ENCODE measurements around the gene GPR137.
A peak's percentile ranks its signal among the peaks of the same experiment; 100 is the strongest.
"Not testable (repeated sequence)": the region's sequence is repeated elsewhere in the genome, so short reads cannot be mapped to it uniquely, and the experiment has no call there.

Gene GPR137

DNA sequence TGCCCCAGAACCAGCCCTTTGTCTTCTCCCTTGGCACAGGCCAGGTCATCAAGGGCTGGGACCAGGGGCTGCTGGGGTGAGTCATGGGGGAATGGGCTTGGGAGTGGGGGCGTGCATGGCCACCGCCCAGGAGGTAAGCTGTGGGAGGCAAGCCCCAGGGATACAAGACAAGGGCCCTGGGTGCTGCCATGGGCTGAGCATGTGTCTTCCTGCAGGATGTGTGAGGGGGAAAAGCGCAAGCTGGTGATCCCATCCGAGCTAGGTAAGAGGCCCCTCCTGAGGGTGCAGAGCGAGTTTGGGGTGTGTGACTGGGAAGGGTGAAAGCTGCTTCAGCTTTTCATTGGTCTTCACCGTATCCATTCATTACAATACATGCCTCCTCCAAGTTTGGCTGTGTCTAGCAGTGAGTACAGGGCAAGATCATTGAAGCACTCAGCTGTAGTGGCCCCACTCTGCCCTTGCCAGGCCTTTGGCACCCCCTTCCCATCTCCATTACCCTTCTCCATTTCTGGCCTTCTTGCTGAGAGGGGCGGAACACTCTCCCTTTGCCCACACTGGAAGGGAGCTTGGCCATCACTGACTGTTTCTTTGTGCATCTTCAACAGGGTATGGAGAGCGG is 42.3 kb upstream of the GPR137 start:
- peaks cover 0 to 23% (median 20%) of the 10 kb centered on the region in 5 donors for H3K36me3 ChIP-seq (ENCODE audit: control insufficient read depth in 5 of 5, insufficient read depth in 5 of 5, low read length in 5 of 5)
- H3K9ac ChIP-seq (ENCODE audit: low read length in 5 of 5): peak overlapping the region in 1 of 5 donors; percentile 39

DNA sequence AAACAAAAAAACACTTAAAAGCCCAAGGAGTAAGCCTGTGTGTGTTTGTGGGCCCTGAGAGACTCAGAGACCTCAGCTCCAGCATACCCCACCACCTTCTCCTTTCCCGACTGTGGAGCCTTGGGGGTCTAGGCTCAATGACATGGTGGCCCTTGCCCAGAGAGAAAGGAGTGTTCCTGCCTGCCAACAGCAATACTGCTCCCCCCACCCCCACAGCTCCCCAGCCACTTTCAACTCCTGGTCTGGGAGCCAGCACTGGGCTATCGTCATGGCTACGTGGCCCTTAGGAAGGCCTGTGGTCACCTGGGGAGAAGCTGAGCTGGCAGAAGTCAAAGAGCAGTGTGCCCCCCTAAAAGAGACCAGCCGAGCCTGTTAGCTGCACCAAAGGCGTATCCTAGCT is 41.5 kb upstream of the GPR137 start:
- H3K9me3 ChIP-seq (ENCODE audit: control insufficient read depth in 5 of 5, low read length in 5 of 5): no peaks in the 10 kb centered on the region
- peaks cover 0 to 16% (median 12%) of the 10 kb centered on the region in 5 donors for H3K36me3 ChIP-seq (ENCODE audit: control insufficient read depth in 5 of 5, insufficient read depth in 5 of 5, low read length in 5 of 5)
- H3K9ac ChIP-seq (ENCODE audit: low read length in 5 of 5): no peak overlapping the region
- no peak overlapping the region for H3K4me3 ChIP-seq (ENCODE audit: low read depth in 1 of 5, low read length in 5 of 5)
- H3K27me3 ChIP-seq (ENCODE audit: control insufficient read depth in 5 of 5, insufficient read depth in 4 of 5, low read length in 5 of 5): peaks cover 0 to 7% (median 0%) of the 10 kb centered on the region in 5 donors
- H3K4me1 ChIP-seq (ENCODE audit: control insufficient read depth in 5 of 5, insufficient read depth in 5 of 5, low read length in 5 of 5): peaks cover 10 to 70% (median 53%) of the 10 kb centered on the region in 5 donors
- H3K27ac ChIP-seq (ENCODE audit: low read depth, low read length): peak overlapping the region; percentile 54

More for the DNA sequence above, 42.3 kb upstream of the GPR137 start:
- H3K27me3 ChIP-seq (ENCODE audit: control insufficient read depth in 5 of 5, insufficient read depth in 4 of 5, low read length in 5 of 5): peaks cover 0 to 7% (median 0%) of the 10 kb centered on the region in 5 donors
- H3K27ac ChIP-seq (ENCODE audit: low read depth, low read length): peak overlapping the region; percentile 54
- no peaks in the 10 kb centered on the region for H3K9me3 ChIP-seq (ENCODE audit: control insufficient read depth in 5 of 5, low read length in 5 of 5)
- H3K4me1 ChIP-seq (ENCODE audit: control insufficient read depth in 5 of 5, insufficient read depth in 5 of 5, low read length in 5 of 5): peaks cover 10 to 70% (median 53%) of the 10 kb centered on the region in 5 donors
- H3K4me3 ChIP-seq (ENCODE audit: low read depth in 1 of 5, low read length in 5 of 5): no peak overlapping the region

DNA sequence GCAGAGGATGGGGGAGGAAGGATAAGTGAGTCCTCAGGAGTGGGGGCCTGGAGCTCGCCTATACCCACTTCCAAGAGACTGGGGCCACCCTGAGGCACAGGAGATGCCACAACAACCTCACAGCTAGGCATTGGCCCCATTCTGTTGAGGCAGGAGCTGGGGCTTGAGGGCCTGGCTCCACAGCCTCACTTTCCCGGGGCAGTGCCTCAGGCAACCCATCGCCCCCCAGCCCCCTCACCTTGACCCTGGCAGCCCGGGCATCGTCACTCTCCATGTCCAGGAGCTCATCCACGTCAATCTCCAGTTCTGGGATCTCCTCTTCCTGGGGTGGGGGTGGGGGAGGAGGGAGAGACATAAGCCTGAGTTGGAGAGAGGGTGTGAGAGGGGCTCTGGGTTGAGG is 40.7 kb upstream of the GPR137 start:
- Histone ChIP-seq H3K9me3 (ENCODE audit: control insufficient read depth in 5 of 5, low read length in 5 of 5) (no peaks in the 10 kb centered on the region), H3K27ac (ENCODE audit: low read depth, low read length) (peak overlapping the region; percentile 89), H3K9ac (ENCODE audit: low read length in 5 of 5) (peak overlapping the region in 4 of 5 donors; percentile 51 to 75 (median 57)), H3K36me3 (ENCODE audit: control insufficient read depth in 5 of 5, insufficient read depth in 5 of 5, low read length in 5 of 5) (peaks cover 0 to 15% (median 11%) of the 10 kb centered on the region in 5 donors), H3K27me3 (ENCODE audit: control insufficient read depth in 5 of 5, insufficient read depth in 4 of 5, low read length in 5 of 5) (peaks cover 0 to 7% (median 0%) of the 10 kb centered on the region in 5 donors), H3K4me1 (ENCODE audit: control insufficient read depth in 5 of 5, insufficient read depth in 5 of 5, low read length in 5 of 5) (peaks cover 10 to 65% (median 53%) of the 10 kb centered on the region in 5 donors), H3K4me3 (ENCODE audit: low read depth in 1 of 5, low read length in 5 of 5) (peak overlapping the region; percentile 35 to 73 (median 68))

DNA sequence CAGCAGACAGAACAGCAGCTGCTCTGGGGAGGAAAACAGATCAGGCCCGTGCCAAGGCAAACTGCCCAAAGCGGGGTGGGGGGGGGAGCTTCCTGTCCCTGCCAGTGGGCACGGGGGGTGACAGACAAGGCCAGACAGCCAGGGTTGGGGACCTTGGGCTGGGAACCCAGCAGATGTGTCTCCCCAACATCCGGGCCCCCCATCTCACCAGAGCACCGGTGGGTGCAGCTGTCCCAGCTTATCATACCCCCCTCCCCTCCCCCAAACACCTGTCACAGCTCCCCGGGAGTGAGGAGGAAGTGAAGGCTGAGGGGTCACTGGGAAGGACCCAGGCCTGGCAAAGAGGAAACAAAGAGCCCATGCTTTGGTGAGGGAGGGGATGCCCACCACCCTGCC is 40.2 kb upstream of the GPR137 start:
- Histone ChIP-seq H3K9me3 (ENCODE audit: control insufficient read depth in 5 of 5, low read length in 5 of 5) (no peaks in the 10 kb centered on the region), H3K36me3 (ENCODE audit: control insufficient read depth in 5 of 5, insufficient read depth in 5 of 5, low read length in 5 of 5) (peaks cover 0 to 15% (median 11%) of the 10 kb centered on the region in 5 donors), H3K27ac (ENCODE audit: low read depth, low read length) (peak overlapping the region; percentile 89), H3K9ac (ENCODE audit: low read length in 5 of 5) (peak overlapping the region in 3 of 5 donors; percentile 54 to 75 (median 60)), H3K4me3 (ENCODE audit: low read depth in 1 of 5, low read length in 5 of 5) (peak overlapping the region; percentile 56 to 73 (median 68)), H3K4me1 (ENCODE audit: control insufficient read depth in 5 of 5, insufficient read depth in 5 of 5, low read length in 5 of 5) (peaks cover 8 to 60% (median 50%) of the 10 kb centered on the region in 5 donors), H3K27me3 (ENCODE audit: control insufficient read depth in 5 of 5, insufficient read depth in 4 of 5, low read length in 5 of 5) (peaks cover 0 to 7% (median 0%) of the 10 kb centered on the region in 5 donors)

DNA sequence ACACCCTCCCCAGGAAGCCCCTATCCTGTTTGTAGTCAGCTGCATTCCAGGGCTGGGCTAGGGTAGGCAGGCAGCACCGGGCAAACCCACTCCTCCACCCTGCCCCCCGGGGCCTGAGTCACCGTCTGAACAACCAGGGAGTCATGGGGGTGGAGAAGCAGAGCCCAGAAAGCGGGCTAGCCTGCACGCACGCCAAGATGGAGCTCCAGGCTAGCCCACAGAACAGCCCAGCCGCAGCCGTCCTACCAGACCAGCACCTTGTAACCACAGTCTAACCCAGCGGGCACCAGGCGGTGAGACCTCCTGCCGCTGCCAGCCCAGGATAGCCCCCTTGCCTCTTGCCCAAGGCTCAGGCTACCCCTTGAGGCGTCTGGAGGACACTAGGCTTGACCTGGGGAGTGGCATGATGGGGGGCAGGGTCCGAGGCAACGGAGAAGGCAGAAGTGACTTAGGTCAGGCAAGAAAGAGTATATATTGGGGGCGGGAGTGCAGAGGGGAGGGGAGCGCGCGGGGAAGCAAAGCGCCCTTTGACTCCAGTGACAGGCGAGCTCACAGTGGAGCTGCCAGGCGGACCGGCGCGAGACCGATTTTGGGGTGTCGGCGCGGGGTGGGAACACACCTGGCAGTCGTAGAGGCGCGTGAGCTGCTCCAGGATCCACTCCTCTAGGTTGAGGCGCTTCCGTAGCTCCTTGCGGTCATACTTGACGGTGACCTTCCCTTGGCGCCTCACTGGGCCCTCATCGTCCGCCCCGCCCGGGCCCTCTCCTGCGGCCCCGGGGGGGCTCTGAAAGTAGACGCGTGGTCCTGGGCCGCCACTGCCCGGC is 39.6 kb upstream of the GPR137 start:
- Histone ChIP-seq H3K9me3 (ENCODE audit: control insufficient read depth in 5 of 5, low read length in 5 of 5) (no peaks in the 10 kb centered on the region), H3K9ac (ENCODE audit: low read length in 5 of 5) (peak overlapping the region in 4 of 5 donors; percentile 54 to 75 (median 62)), H3K27ac (ENCODE audit: low read depth, low read length) (peak overlapping the region; percentile 89), H3K36me3 (ENCODE audit: control insufficient read depth in 5 of 5, insufficient read depth in 5 of 5, low read length in 5 of 5) (peaks cover 0 to 14% (median 11%) of the 10 kb centered on the region in 5 donors), H3K27me3 (ENCODE audit: control insufficient read depth in 5 of 5, insufficient read depth in 4 of 5, low read length in 5 of 5) (peaks cover 0 to 2% (median 0%) of the 10 kb centered on the region in 5 donors), H3K4me1 (ENCODE audit: control insufficient read depth in 5 of 5, insufficient read depth in 5 of 5, low read length in 5 of 5) (peaks cover 2 to 63% (median 54%) of the 10 kb centered on the region in 5 donors), H3K4me3 (ENCODE audit: low read depth in 1 of 5, low read length in 5 of 5) (peak overlapping the region; percentile 63 to 73 (median 72))

DNA sequence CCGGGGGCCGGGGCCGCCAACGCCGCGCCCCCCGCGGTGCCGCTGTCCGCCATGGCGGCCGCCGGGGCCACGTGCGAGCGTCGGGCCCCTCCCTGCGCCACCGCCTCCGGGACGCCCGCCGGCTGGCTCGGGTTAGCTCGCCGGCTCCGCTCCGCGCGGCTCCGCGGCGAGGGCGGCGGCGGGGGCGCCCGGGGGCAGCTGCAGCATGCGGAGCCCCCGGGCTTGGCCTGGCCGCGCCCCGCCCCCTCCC is 39.1 kb upstream of the GPR137 start:
- peak overlapping the region in 1 of 5 donors; percentile 60 for H3K9ac ChIP-seq (ENCODE audit: low read length in 5 of 5)
- H3K9me3 ChIP-seq (ENCODE audit: control insufficient read depth in 5 of 5, low read length in 5 of 5); H3K27me3 ChIP-seq (ENCODE audit: control insufficient read depth in 5 of 5, insufficient read depth in 4 of 5, low read length in 5 of 5); H3K27ac ChIP-seq (ENCODE audit: low read depth, low read length): not testable (repeated sequence)
- peak overlapping the region in 2 of 5 donors; percentile 68 to 73 for H3K4me3 ChIP-seq (ENCODE audit: low read depth in 1 of 5, low read length in 5 of 5)
- peaks cover 2 to 65% (median 54%) of the 10 kb centered on the region in 5 donors for H3K4me1 ChIP-seq (ENCODE audit: control insufficient read depth in 5 of 5, insufficient read depth in 5 of 5, low read length in 5 of 5)
- H3K36me3 ChIP-seq (ENCODE audit: control insufficient read depth in 5 of 5, insufficient read depth in 5 of 5, low read length in 5 of 5): peaks cover 0 to 14% (median 11%) of the 10 kb centered on the region in 5 donors

DNA sequence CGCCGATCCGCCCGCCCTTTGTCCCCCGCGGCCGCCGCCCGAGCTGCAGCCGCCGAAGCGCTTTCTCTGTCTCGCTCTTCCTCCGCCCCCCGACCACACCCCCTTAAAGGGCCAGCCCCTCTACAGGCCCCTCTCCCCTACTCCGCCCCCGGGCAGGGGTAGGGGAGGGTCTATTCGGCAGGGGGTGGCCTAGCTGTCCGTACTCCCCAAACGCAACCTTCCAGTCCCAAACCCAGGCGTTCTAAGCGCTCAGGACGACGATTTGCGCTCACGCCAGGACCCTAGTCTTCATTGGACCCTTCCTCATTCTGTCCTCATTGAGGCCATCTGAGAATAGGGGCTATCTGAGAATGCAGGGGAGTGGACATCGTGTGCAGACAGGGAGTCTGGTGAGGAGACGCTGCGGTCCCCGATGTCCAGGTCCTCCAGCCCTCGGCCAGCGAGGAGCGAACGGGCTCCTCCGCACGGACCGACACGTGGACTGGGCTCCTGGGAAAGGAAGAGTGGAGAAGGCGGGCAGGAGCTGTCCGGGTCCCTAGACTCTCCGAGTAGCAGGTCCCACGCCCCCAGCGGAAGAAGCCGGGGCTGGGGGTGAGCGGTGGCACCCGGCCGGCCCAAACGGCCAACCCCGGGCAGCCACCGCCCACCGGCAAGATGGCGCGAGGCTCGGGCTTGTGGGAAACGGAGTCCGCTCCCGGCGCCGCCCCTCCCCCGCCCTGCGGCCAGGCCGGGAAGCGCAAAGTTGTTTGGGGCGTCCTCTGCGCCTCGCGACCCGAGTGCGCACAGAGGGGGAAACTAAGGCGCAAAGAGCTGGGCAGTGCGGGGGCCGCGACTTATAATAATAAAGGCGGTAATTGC is 38.5 kb upstream of the GPR137 start, which contains the start of gene PPP1R14B:
Gene PPP1R14B, minus strand, starts transcription at position 73 of the 858 bp plus-strand sequence. CDS start 270 bp downstream, outside the sequence.
- H3K9ac ChIP-seq (ENCODE audit: low read length in 5 of 5): peak within 1 kb of the TSS; percentile 65 to 91 (median 82)
- H3K27ac ChIP-seq (ENCODE audit: low read depth, low read length): peak within 1 kb of the TSS; percentile 94
- H3K4me3 ChIP-seq (ENCODE audit: low read depth in 1 of 5, low read length in 5 of 5): peak within 1 kb of the TSS; percentile 76 to 92 (median 83)
- H3K9me3 ChIP-seq (ENCODE audit: control insufficient read depth in 5 of 5, low read length in 5 of 5): no peaks in the 10 kb centered on the region
- H3K27me3 ChIP-seq (ENCODE audit: control insufficient read depth in 5 of 5, insufficient read depth in 4 of 5, low read length in 5 of 5): no peaks in the 10 kb centered on the region
- peaks cover 0 to 14% (median 11%) of the 10 kb centered on the region in 5 donors for H3K36me3 ChIP-seq (ENCODE audit: control insufficient read depth in 5 of 5, insufficient read depth in 5 of 5, low read length in 5 of 5)
- H3K4me1 ChIP-seq (ENCODE audit: control insufficient read depth in 5 of 5, insufficient read depth in 5 of 5, low read length in 5 of 5): peaks cover 2 to 65% (median 54%) of the 10 kb centered on the region in 5 donors

DNA sequence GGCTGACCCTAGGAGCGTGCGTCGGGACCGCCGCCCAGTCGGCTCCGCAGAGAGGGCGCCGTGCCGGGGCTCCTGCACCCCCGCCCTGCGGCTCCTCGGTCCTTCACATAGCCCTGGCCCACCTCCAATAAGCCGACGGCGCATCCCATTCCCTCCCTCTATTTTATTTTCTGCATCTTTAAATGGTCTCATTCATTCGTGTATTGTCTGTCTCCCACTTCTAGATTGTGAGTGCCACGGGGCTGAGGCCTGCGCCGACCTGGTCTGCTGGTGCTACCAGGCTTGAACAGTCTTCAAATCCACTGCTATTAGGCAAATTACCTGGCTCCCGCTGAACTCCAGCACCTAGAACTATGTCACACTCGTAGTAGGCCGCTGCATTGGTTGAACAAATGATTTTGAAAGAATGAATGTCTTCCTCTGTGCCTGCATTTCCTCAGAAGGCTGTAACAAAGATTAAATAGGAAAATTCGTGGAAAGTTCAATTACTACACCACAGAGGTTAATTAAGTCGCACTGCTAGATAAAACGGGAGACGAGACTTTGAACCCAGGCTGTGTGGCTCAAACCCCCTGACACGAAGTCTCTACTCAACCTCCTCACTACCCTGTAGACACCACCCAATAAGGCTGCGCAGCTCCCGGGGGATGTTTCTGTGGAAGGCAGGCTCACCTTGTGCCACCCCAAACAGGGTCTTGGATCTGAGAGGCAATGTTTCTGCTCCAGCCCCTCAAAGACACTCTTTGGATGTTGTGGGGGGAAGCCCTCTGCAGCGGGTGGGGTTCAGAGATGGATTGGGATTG is 37.7 kb upstream of the GPR137 start:
- Histone ChIP-seq H3K4me3 (ENCODE audit: low read depth in 1 of 5, low read length in 5 of 5) (peak overlapping the region in 4 of 5 donors; percentile 76 to 92 (median 87)), H3K9ac (ENCODE audit: low read length in 5 of 5) (peak overlapping the region in 4 of 5 donors; percentile 26 to 91 (median 84)), H3K9me3 (ENCODE audit: control insufficient read depth in 5 of 5, low read length in 5 of 5) (no peaks in the 10 kb centered on the region), H3K27me3 (ENCODE audit: control insufficient read depth in 5 of 5, insufficient read depth in 4 of 5, low read length in 5 of 5) (no peaks in the 10 kb centered on the region), H3K27ac (ENCODE audit: low read depth, low read length) (peak overlapping the region; percentile 94), H3K4me1 (ENCODE audit: control insufficient read depth in 5 of 5, insufficient read depth in 5 of 5, low read length in 5 of 5) (peaks cover 2 to 65% (median 54%) of the 10 kb centered on the region in 5 donors), H3K36me3 (ENCODE audit: control insufficient read depth in 5 of 5, insufficient read depth in 5 of 5, low read length in 5 of 5) (peaks cover 0 to 14% (median 11%) of the 10 kb centered on the region in 5 donors)

DNA sequence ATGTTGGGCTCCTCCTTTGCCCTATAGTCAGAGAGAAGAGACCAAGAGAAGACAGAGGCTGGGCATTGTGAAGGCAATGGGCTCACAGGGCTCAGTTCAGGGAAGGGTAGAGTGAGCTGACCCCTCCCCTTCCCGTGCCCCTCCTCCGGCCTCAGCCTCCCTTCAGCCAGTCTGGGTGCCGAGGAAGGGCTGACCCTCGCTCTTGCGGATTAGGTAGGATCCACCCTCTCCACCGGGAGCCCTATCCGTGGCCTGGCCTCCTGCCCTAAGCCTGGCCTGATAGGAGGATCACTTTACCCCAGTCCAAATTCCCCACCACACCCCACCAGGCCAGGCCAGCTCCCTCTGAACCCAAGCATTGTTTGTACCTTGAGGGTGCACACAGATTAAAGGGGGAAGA is 37.1 kb upstream of the GPR137 start:
- Histone ChIP-seq H3K27ac (ENCODE audit: low read depth, low read length) (no peak overlapping the region), H3K4me3 (ENCODE audit: low read depth in 1 of 5, low read length in 5 of 5) (no peak overlapping the region), H3K27me3 (ENCODE audit: control insufficient read depth in 5 of 5, insufficient read depth in 4 of 5, low read length in 5 of 5) (no peaks in the 10 kb centered on the region), H3K4me1 (ENCODE audit: control insufficient read depth in 5 of 5, insufficient read depth in 5 of 5, low read length in 5 of 5) (peaks cover 2 to 65% (median 55%) of the 10 kb centered on the region in 5 donors), H3K9me3 (ENCODE audit: control insufficient read depth in 5 of 5, low read length in 5 of 5) (no peaks in the 10 kb centered on the region), H3K9ac (ENCODE audit: low read length in 5 of 5) (no peak overlapping the region), H3K36me3 (ENCODE audit: control insufficient read depth in 5 of 5, insufficient read depth in 5 of 5, low read length in 5 of 5) (peaks cover 0 to 7% (median 7%) of the 10 kb centered on the region in 5 donors)

Data from subcutaneous abdominal adipose tissue (tissue), 5 donors.